HCT116 (cell line): Measurements from ENCODE around the gene KRTAP10-8. TPM values are rescaled to one million over a fixed set of nuclear protein-coding genes. Genes with fewer than 3 reads are reported as not detected.

ENCODE experiments used
- ATAC-seq: fragments of 200-7000 bp; cut with Tn5 transposase; 2 replicates; pipeline ENCODE4 v1.9.1; 2020; ENCODE audit warnings: mild to moderate bottlenecking, moderate library complexity
- Bru-seq: library from RNA; stranded (reverse); fragments of 400-500 nt; gene quantifications from one replicate; lab custom pipeline; 2021; lab: Mats Ljungman, UMichigan
- BruChase-seq, 2 experiments: library from RNA; stranded (reverse); fragments of 400-500 nt; gene quantifications; one replicate each; lab custom pipeline; 2021; lab: Mats Ljungman, UMichigan
- BruUV-seq: library from RNA; stranded (reverse); fragments of 400-500 nt; replicated peaks from 2 replicates; lab custom pipeline; 2021; lab: Mats Ljungman, UMichigan
- CTCF ChIA-PET: fragments of 300-600 bp; sonication (Branson Sonifier 250); formaldehyde crosslinking; loops from one replicate; lab custom pipeline; 2021; ENCODE audit warnings: antibody characterized with exemption; lab: Charles Lee
- POLR2A ChIA-PET: fragments of 300-600, 350-600 bp; sonication (Branson Sonifier 250); formaldehyde crosslinking; loops from one replicate; lab custom pipeline; 2021; ENCODE audit warnings: antibody characterized with exemption; lab: Charles Lee
- RAD21 ChIA-PET, 2 experiments: fragments of 300-600 bp; sonication (Branson Sonifier 250); formaldehyde crosslinking; loops; one replicate each; lab custom pipeline; 2023; ENCODE audit warnings: low total read pairs in 2 of 2; ENCODE audit not compliant: uncharacterized antibody in 2 of 2, unreplicated experiment in 2 of 2, low non-redundant PET in 1 of 2; lab: Charles Lee
- DNase-seq: peaks from one replicate; pipeline ENCODE4 v3.0.0-alpha.2; 2010; ENCODE audit warnings: low read depth, low spot score
- H2AFZ ChIP-seq: fragments of 200-600 bp; shearing (Covaris generic), sonication (generic); 2 replicates; pipeline ENCODE4 v1.6.1; 2017; ENCODE audit warnings: low read depth, mixed run types, mixed read lengths, antibody characterized with exemption, low read length; ENCODE audit not compliant: poor library complexity, severe bottlenecking
- H3K27ac ChIP-seq: 2 replicates; pipeline ENCODE4 v1.5.1; 2012; ENCODE audit warnings: low read depth, low read length
- H3K27me3 ChIP-seq: fragments of 200-600 bp; sonication (generic); 2 replicates; pipeline ENCODE4 v1.6.1; 2016; ENCODE audit warnings: mixed run types, low read length, mixed read lengths; ENCODE audit not compliant: insufficient read depth
- H3K36me3 ChIP-seq, 2 experiments: fragments of 200-500 bp in 1 of 2; fragments of 200-600 bp in 1 of 2; sonication (Bioruptor generic) in 1 of 2; sonication (generic) in 1 of 2; 2 replicates each; pipeline versions ENCODE4 v1.5.1 to v1.6.1; 2014 to 2016; ENCODE audit warnings: low read length in 2 of 2, inconsistent platforms in 1 of 2, mixed read lengths in 1 of 2, mixed run types in 1 of 2; ENCODE audit not compliant: insufficient read depth in 2 of 2, control insufficient read depth in 1 of 2
- H3K4me1 ChIP-seq, 2 experiments: fragments of 200-600 bp in 1 of 2; sonication (generic) in 1 of 2; 2 replicates each; pipeline versions ENCODE4 v1.5.1 to v1.6.1; 2012 to 2017; ENCODE audit warnings: low read length in 2 of 2, inconsistent platforms in 1 of 2, mild to moderate bottlenecking in 1 of 2, mixed read lengths in 1 of 2, mixed run types in 1 of 2, moderate library complexity in 1 of 2; ENCODE audit not compliant: insufficient read depth in 2 of 2, control insufficient read depth in 1 of 2
- H3K4me2 ChIP-seq: fragments of 200-600 bp; sonication (generic); 2 replicates; pipeline ENCODE4 v1.6.1; 2017; ENCODE audit warnings: mixed run types, low read length, mixed read lengths
- H3K4me3 ChIP-seq, 2 experiments: fragments of 200-600 bp in 1 of 2; sonication (generic) in 1 of 2; replicated peaks in 1 of 2; 2 replicates each; pipeline ENCODE4 v1.5.1; 2011 to 2016; ENCODE audit warnings: low read length in 2 of 2, control low read depth in 1 of 2, low read depth in 1 of 2, mild to moderate bottlenecking in 1 of 2, mixed read lengths in 1 of 2, mixed run types in 1 of 2
- H3K79me2 ChIP-seq: fragments of 200-600 bp; sonication (generic); 2 replicates; pipeline ENCODE4 v1.6.1; 2017; ENCODE audit warnings: mild to moderate bottlenecking, mixed run types, low read length, moderate library complexity, mixed read lengths; ENCODE audit not compliant: insufficient read depth
- H3K9ac ChIP-seq: fragments of 200-600 bp; sonication (generic); 2 replicates; pipeline ENCODE4 v1.6.1; 2016; ENCODE audit warnings: low read length, mixed read lengths
- H3K9me2 ChIP-seq: fragments of 200-600 bp; sonication (generic), shearing (Covaris generic); 2 replicates; pipeline ENCODE4 v1.6.1; 2017; ENCODE audit warnings: mixed run types, mild to moderate bottlenecking, moderate library complexity; ENCODE audit not compliant: insufficient read depth
- H3K9me3 ChIP-seq, 2 experiments: fragments of 200-500 bp in 1 of 2; fragments of 200-600 bp in 1 of 2; sonication (Bioruptor generic) in 1 of 2; sonication (generic) in 1 of 2; 2 replicates each; pipeline ENCODE4 v1.6.1; 2014 to 2017; ENCODE audit warnings: low read length in 2 of 2, mixed read lengths in 2 of 2, inconsistent platforms in 1 of 2, low read depth in 1 of 2, mild to moderate bottlenecking in 1 of 2, mixed run types in 1 of 2, moderate library complexity in 1 of 2; ENCODE audit not compliant: control insufficient read depth in 1 of 2, insufficient read depth in 1 of 2
- H4K20me1 ChIP-seq: fragments of 200-600 bp; sonication (generic), shearing (Covaris generic); 2 replicates; pipeline ENCODE4 v1.6.1; 2017; ENCODE audit warnings: mixed run types, mild to moderate bottlenecking, moderate library complexity; ENCODE audit not compliant: insufficient read depth
- CBX3 ChIP-seq: IDR thresholded peaks from 2 replicates; pipeline ENCODE4 v1.6.1; 2012; ENCODE audit warnings: low read depth
- EGR1 ChIP-seq: IDR thresholded peaks from 2 replicates; pipeline ENCODE4 v1.6.1; 2012; ENCODE audit warnings: low read depth
- ELF1 ChIP-seq: IDR thresholded peaks from 2 replicates; pipeline ENCODE4 v1.6.1; 2012; ENCODE audit warnings: low read depth, borderline replicate concordance
- EZH2 ChIP-seq: fragments of 200-600 bp; sonication (generic); IDR thresholded peaks from 2 replicates; pipeline ENCODE4 v1.6.1; 2017; ENCODE audit warnings: antibody characterized with exemption, mixed run types
- EZH2phosphoT487 ChIP-seq: fragments of 200-600 bp; IDR thresholded peaks from 2 replicates; pipeline ENCODE4 v1.6.1; 2018; ENCODE audit warnings: antibody characterized with exemption, borderline replicate concordance
- POLR2AphosphoS5 ChIP-seq: IDR thresholded peaks from 2 replicates; pipeline ENCODE4 v1.6.1; 2011; ENCODE audit warnings: mild to moderate bottlenecking, low read depth, low read length, moderate library complexity
- RAD21 ChIP-seq: IDR thresholded peaks from 2 replicates; pipeline ENCODE4 v1.6.1; 2012; ENCODE audit warnings: low read depth, mild to moderate bottlenecking
- REST ChIP-seq: IDR thresholded peaks from 2 replicates; pipeline ENCODE4 v1.6.1; 2012; ENCODE audit warnings: low read depth
- SIN3A ChIP-seq: IDR thresholded peaks from 2 replicates; pipeline ENCODE4 v1.6.1; 2012; ENCODE audit warnings: low read depth
- TCF7L2 ChIP-seq: IDR thresholded peaks from 2 replicates; pipeline ENCODE4 v1.7.0; 2011; ENCODE audit warnings: borderline replicate concordance, inconsistent platforms; ENCODE audit not compliant: insufficient read depth, insufficient read length; ENCODE audit errors: extremely low read depth
- intact Hi-C: fragments of 100-400 bp; cut with micrococcal nuclease; formaldehyde crosslinking; loops from 2 replicates; pipeline ENCODE4 v1.10.0; 2022
- long read RNA-seq: library from polyadenylated mRNA; unstranded; transcript quantifications from one replicate; pipeline ENCODE4 v2.0.0, GENCODE V29; 2021; ENCODE audit not compliant: unreplicated experiment
- polyA plus RNA-seq: library from polyadenylated mRNA; unstranded; fragments of >200 nt; gene quantifications from 2 replicates; pipeline ENCODE4 v1.2.1, GENCODE V29; 2012; ENCODE audit warnings: missing spikeins
- total RNA-seq: library from RNA; stranded (reverse); gene quantifications from one replicate; pipeline ENCODE4 v1.2.1, GENCODE V29; 2021; ENCODE audit not compliant: unreplicated experiment

Gene KRTAP10-8
- total RNA-seq (not detected), Bru-seq, nascent RNA (not detected), BruChase-seq, experiment 1, labeled RNA remaining after a 6-hour chase (not detected), BruChase-seq, experiment 2, labeled RNA remaining after a 2-hour chase (not detected)
- not detected in 2 replicates for polyA plus RNA-seq
- long read RNA-seq, result 0 reads

GRCh38 chr21:44612029-44612486 lies at the start of gene KRTAP10-8:
TSS of gene KRTAP10-8 (plus strand) at chr21:44612079. CDS start at chr21:44612101, 22 bp downstream.
- Histone ChIP-seq H3K4me2 (no peak within 1 kb of the TSS), H3K27ac (no peak within 1 kb of the TSS), H3K4me3 (no peak within 1 kb of the TSS), H3K9ac (no peak within 1 kb of the TSS), H3K9me2 (no peaks in the 10 kb centered on the region), H3K79me2 (no peaks in the 10 kb centered on the region), H3K4me1 (no peaks in the 10 kb centered on the region), H3K36me3 (no peaks in the 10 kb centered on the region), H4K20me1 (no peaks in the 10 kb centered on the region), H2AFZ (no peak within 1 kb of the TSS), H3K9me3 (peaks cover 3 to 5% of the 10 kb centered on the region in 2 experiments; a peak in 2 of 4 replicates), H3K27me3 (no peaks in the 10 kb centered on the region)
- CTCF ChIA-PET, result no interaction called here
- intact Hi-C loops, result no loop called here
- DNase-seq (no peak), ATAC-seq (no peak)
- RAD21 ChIA-PET, result no interaction called here
- POLR2A ChIA-PET, result no interaction called here
- no peak for TF ChIP-seq EGR1
- TF ChIP-seq TCF7L2, result no peak
- TF ChIP-seq RAD21, result no peak
- TF ChIP-seq SIN3A, result no peak
- no peak for TF ChIP-seq POLR2AphosphoS5
- no TSS peak for BruUV-seq

GRCh38 chr21:44564099-44564498 lies 47.8 kb upstream of the KRTAP10-8 start:
- Histone ChIP-seq H3K9me3 (no peaks in the 10 kb centered on the region), H3K27me3 (no peaks in the 10 kb centered on the region; the same call in 1 of the 2 replicates), H3K4me3 (no peak overlapping the region), H3K4me2 (no peak overlapping the region), H3K36me3 (no peaks in the 10 kb centered on the region), H3K9ac (no peak overlapping the region), H2AFZ (no peak overlapping the region), H4K20me1 (no peaks in the 10 kb centered on the region), H3K4me1 (no peaks in the 10 kb centered on the region), H3K79me2 (no peaks in the 10 kb centered on the region), H3K27ac (no peak overlapping the region), H3K9me2 (no peaks in the 10 kb centered on the region)
- ATAC-seq (no peak), DNase-seq (no peak)
- intact Hi-C loops, result loop anchor here (10.0 kb wide), 1 partner anchor 111 kb away; no protein-coding TSS in a partner anchor
- POLR2A ChIA-PET, result no interaction called here
- TF ChIP-seq EZH2phosphoT487, result no peak
- no peak for TF ChIP-seq RAD21
- no peak for TF ChIP-seq CBX3
- TF ChIP-seq REST, result no peak
- no peak for TF ChIP-seq POLR2AphosphoS5
- no peak for TF ChIP-seq EGR1
- no peak for TF ChIP-seq EZH2
- TF ChIP-seq ELF1, result no peak
- CTCF ChIA-PET, result no interaction called here
- RAD21 ChIA-PET, result no interaction called here
- BruUV-seq, result no TSS peak
